GM18507 (cell line): ENCODE results near the gene GSTT2.
A peak's percentile ranks its signal among the peaks of the same experiment; 100 is the strongest.
"Not testable (repeated sequence)": the region's sequence is repeated elsewhere in the genome, so short reads cannot be mapped to it uniquely, and the experiment has no call there.

Source experiments
- DNase-seq: peaks from one replicate; pipeline ENCODE4 v3.0.0; 2011; ENCODE audit warnings: low read depth; ENCODE audit not compliant: insufficient read length; ENCODE audit errors: extremely low spot score
- FAIRE-seq: peaks from 2 replicates; lab custom pipeline; 2011; peaks lifted over from hg19 to GRCh38; lab: Jason Lieb, UNC

The GSTT2 gene

GRCh38 chr22:23979557-23980240 lies at the start of gene GSTT2:
GSTT2 (plus strand) TSS chr22:23980134.
- not testable (repeated sequence) for DNase-seq, FAIRE-seq

GRCh38 chr22:23938328-23939016 lies 41.5 kb upstream of the GSTT2 start:
- DNase-seq (no peak), FAIRE-seq (no peak)

GRCh38 chr22:23939017-23939357 lies 40.9 kb upstream of the GSTT2 start:
- DNase-seq: no peak
- FAIRE-seq: no peak

- not testable (repeated sequence) for FAIRE-seq, DNase-seq
Measured at GRCh38 chr22:23940166-23940565, 39.8 kb upstream of the GSTT2 start.

- not testable (repeated sequence) for DNase-seq, FAIRE-seq
Measured at GRCh38 chr22:23947391-23947790, 32.5 kb upstream of the GSTT2 start.

GRCh38 chr22:23949764-23950163 lies 30.2 kb upstream of the GSTT2 start:
- not testable (repeated sequence) for FAIRE-seq, DNase-seq

GRCh38 chr22:23951383-23951782 lies 28.6 kb upstream of the GSTT2 start:
- FAIRE-seq, DNase-seq: not testable (repeated sequence)

GRCh38 chr22:23952794-23953405 lies 27.0 kb upstream of the GSTT2 start:
- DNase-seq, FAIRE-seq: not testable (repeated sequence)

- FAIRE-seq, DNase-seq: not testable (repeated sequence)
Measured at GRCh38 chr22:23953485-23953884, 26.4 kb upstream of the GSTT2 start.

- not testable (repeated sequence) for FAIRE-seq, DNase-seq
Measured at GRCh38 chr22:23954193-23954990, 25.5 kb upstream of the GSTT2 start.

- FAIRE-seq, DNase-seq: not testable (repeated sequence)
Measured at GRCh38 chr22:23954991-23955305, 25.0 kb upstream of the GSTT2 start.

- not testable (repeated sequence) for FAIRE-seq
Measured at GRCh38 chr22:23955886-23956285, 24.0 kb upstream of the GSTT2 start.

GRCh38 chr22:23956301-23956900 lies 23.5 kb upstream of the GSTT2 start:
- DNase-seq: not testable (repeated sequence)

More at GRCh38 chr22:23955886-23956285, 24.0 kb upstream of the GSTT2 start:
- not testable (repeated sequence) for DNase-seq

GRCh38 chr22:23961084-23961771 lies 18.7 kb upstream of the GSTT2 start, which contains the start of gene GSTT2B:
GSTT2B (minus strand) TSS chr22:23961195; CDS start chr22:23961131, 64 bp downstream.
- not testable (repeated sequence) for FAIRE-seq, DNase-seq

More at GRCh38 chr22:23956301-23956900, 23.5 kb upstream of the GSTT2 start:
- FAIRE-seq: peak; percentile 74

- DNase-seq, FAIRE-seq: not testable (repeated sequence)
Measured at GRCh38 chr22:23966094-23966493, 13.8 kb upstream of the GSTT2 start.

GRCh38 chr22:23966568-23966967 lies 13.4 kb upstream of the GSTT2 start, which contains the start of gene DDTL:
DDTL (plus strand) TSS chr22:23966888; CDS start chr22:23966915, 27 bp downstream.
- DNase-seq: not testable (repeated sequence)
- FAIRE-seq: peak; percentile 96

- FAIRE-seq (no peak), DNase-seq (no peak)
Measured at GRCh38 chr22:23969071-23969470, 10.9 kb upstream of the GSTT2 start.

GRCh38 chr22:23970201-23970641 lies 9.7 kb upstream of the GSTT2 start:
- DNase-seq (no peak), FAIRE-seq (no peak)
